Transverse colon (tissue), 4 donors: ENCODE results near the gene MLANA. TPM values are rescaled to one million over a fixed set of nuclear protein-coding genes. Genes with fewer than 3 reads are reported as not detected.

Experiments
- DNase-seq: peaks from one replicate; pipeline ENCODE4 v3.0.0-alpha.2; 2019
- H3K27ac ChIP-seq, 4 donors: fragments of 200-600 bp; sonication (generic); 2 replicates each; pipeline ENCODE4 v1.5.1; 2016 to 2018; ENCODE audit warnings: inconsistent platforms in 4 of 4
- H3K27me3 ChIP-seq: fragments of 200-600 bp; sonication (generic); 2 replicates; pipeline ENCODE4 v1.5.1; 2017; ENCODE audit warnings: inconsistent platforms
- H3K36me3 ChIP-seq, 4 donors: fragments of 200-600 bp; sonication (generic); 2 replicates each; pipeline ENCODE4 v1.5.1; 2017 to 2019; ENCODE audit warnings: inconsistent platforms in 4 of 4
- H3K4me1 ChIP-seq, 4 donors: fragments of 200-600 bp; sonication (generic); 2 replicates each; pipeline ENCODE4 v1.5.1; 2017 to 2020; ENCODE audit warnings: inconsistent platforms in 4 of 4
- H3K4me3 ChIP-seq, 4 donors: fragments of 200-600 bp; sonication (generic); 1 replicate in 1 of 4; 2 replicates in 3 of 4; pipeline versions ENCODE4 v1.5.1 to v1.6.1; 2017 to 2019; ENCODE audit warnings: inconsistent platforms in 4 of 4
- H3K9me3 ChIP-seq, 2 donors: fragments of 200-600 bp; sonication (generic); 2 replicates each; pipeline ENCODE4 v1.5.1; 2017 to 2019; ENCODE audit warnings: inconsistent platforms in 2 of 2
- EP300 ChIP-seq: sonication (generic); formaldehyde crosslinking; IDR thresholded peaks from one replicate; pipeline ENCODE4 v1.6.1; 2017; ENCODE audit warnings: antibody characterized with exemption, low read depth
- POLR2A ChIP-seq: fragments of 450-650 bp; IDR thresholded peaks from one replicate; pipeline ENCODE4 v1.6.1; 2016; ENCODE audit warnings: antibody characterized with exemption, mild to moderate bottlenecking, moderate library complexity
- POLR2AphosphoS5 ChIP-seq, 3 donors: sonication (generic); formaldehyde crosslinking; IDR thresholded peaks; one replicate each; pipeline ENCODE4 v1.6.1; 2016; ENCODE audit warnings: antibody characterized with exemption in 3 of 3
- WGBS, 2 donors: methylation state at CpG; one replicate each; pipeline ENCODE4 v1.1.5; 2018; ENCODE audit warnings: low coverage in 1 of 2; 5-methylcytosine and 5-hydroxymethylcytosine counted together
- in situ Hi-C, 4 donors: fragments of 200-750 bp; cut with MboI; loops; one replicate each; pipeline versions ENCODE4 v1.15.0 to v1.15.1; 2017; ENCODE audit warnings: low sequenced_read_pairs in 3 of 4, low pct_ligation_motif_present in 1 of 4, low pct_unique_long_range_greater_than_20kb in 1 of 4
- intact Hi-C: fragments of 100-400 bp; cut with DNase I; formaldehyde crosslinking; loops from one replicate; pipeline ENCODE4 v1.15.1; 2023; ENCODE audit warnings: low total_unique reads
- total RNA-seq, 4 donors: library from RNA; depleted of rRNA; stranded (reverse); fragments of >200 nt; gene quantifications; one replicate each; pipeline ENCODE4 v1.1.0, GENCODE V29; 2016
- TF ChIP-seq, protein P1 (sequence below), 5 experiments: fragments of 200-600 bp in 3 of 5; fragments of 450-650 bp in 2 of 5; sonication (generic) in 3 of 5; IDR thresholded peaks; 1 replicate in 2 of 5; 2 replicates in 3 of 5; pipeline ENCODE4 v1.5.1; 2016 to 2017; ENCODE audit warnings: antibody characterized with exemption in 5 of 5, inconsistent platforms in 3 of 5, mild to moderate bottlenecking in 2 of 5, moderate library complexity in 1 of 5

Gene MLANA
- total RNA-seq, 4 donors from 2014 or later: not detected

DNA sequence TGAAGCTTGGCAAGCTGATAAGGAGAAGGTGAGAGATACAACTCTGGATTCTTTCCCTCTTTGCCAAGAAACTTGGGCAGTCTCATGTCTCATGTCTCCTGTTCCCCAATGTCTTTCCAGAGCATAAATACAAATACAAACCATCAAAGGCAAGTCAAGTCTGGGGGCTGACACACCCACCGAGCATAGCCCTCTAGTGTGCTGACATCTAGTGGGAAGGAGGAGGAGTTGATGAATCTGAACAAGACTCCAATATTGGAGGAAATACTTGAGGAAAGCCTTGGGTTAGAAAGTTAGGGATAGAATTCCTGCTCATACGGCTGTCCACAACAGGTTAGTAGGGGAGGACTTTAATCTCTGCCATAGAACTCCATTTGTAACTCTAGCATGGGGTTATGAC, 8.6 kb downstream of the MLANA start:
- in situ Hi-C loops: loop anchor here (10.0 to 25.0 kb wide), 3 partner anchors 138 to 413 kb away; no protein-coding TSS in a partner anchor
- DNase-seq: no peak

DNA sequence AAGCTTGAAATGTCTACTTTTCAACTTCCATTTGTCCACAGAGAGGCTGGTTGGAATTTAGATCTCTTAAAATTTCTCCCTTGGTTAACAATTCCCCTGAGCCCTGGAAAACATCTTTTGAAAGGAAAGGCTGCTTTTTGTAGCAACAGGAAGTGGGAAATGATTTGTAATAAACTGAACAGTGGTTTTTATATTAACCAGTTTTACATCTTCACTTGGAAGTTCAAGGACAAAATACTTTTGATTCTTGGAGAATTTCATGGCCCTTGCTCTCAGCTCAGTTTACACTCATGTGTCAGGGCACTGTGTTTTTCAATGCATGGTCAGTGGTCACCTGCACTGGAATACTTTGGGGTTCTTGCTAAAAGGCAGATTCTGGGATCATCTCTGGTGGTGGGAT, 9.9 kb downstream of the MLANA start:
- TF ChIP-seq POLR2A (no peak), POLR2AphosphoS5 (IDR thresholded peaks at IDR 0.05) (no peak), EP300 (no peak)
- TF ChIP-seq, protein P1, sequence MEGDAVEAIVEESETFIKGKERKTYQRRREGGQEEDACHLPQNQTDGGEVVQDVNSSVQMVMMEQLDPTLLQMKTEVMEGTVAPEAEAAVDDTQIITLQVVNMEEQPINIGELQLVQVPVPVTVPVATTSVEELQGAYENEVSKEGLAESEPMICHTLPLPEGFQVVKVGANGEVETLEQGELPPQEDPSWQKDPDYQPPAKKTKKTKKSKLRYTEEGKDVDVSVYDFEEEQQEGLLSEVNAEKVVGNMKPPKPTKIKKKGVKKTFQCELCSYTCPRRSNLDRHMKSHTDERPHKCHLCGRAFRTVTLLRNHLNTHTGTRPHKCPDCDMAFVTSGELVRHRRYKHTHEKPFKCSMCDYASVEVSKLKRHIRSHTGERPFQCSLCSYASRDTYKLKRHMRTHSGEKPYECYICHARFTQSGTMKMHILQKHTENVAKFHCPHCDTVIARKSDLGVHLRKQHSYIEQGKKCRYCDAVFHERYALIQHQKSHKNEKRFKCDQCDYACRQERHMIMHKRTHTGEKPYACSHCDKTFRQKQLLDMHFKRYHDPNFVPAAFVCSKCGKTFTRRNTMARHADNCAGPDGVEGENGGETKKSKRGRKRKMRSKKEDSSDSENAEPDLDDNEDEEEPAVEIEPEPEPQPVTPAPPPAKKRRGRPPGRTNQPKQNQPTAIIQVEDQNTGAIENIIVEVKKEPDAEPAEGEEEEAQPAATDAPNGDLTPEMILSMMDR (IDR thresholded peaks at IDR 0.05): no peak
- no peaks in the 10 kb centered on the region for H3K9me3 ChIP-seq
- H3K4me1 ChIP-seq: peaks cover 0 to 8% (median 0%) of the 10 kb centered on the region in 4 donors
- H3K27ac ChIP-seq: no peak overlapping the region
- intact Hi-C loops: no loop called here
- in situ Hi-C loops: no loop called here
- H3K36me3 ChIP-seq: peaks cover 0 to 9% (median 0%) of the 10 kb centered on the region in 4 donors
- no peaks in the 10 kb centered on the region for H3K27me3 ChIP-seq
- no peak for DNase-seq
- no peak overlapping the region for H3K4me3 ChIP-seq

More for the DNA sequence above, 8.6 kb downstream of the MLANA start:
- H3K27ac ChIP-seq: no peak overlapping the region
- peaks cover 0 to 8% (median 0%) of the 10 kb centered on the region in 4 donors for H3K4me1 ChIP-seq
- H3K4me3 ChIP-seq: no peak overlapping the region
- intact Hi-C loops: no loop called here
- TF ChIP-seq POLR2A: no peak
- TF ChIP-seq EP300: no peak
- TF ChIP-seq POLR2AphosphoS5 (IDR thresholded peaks at IDR 0.05): no peak
- TF ChIP-seq, protein P1 (IDR thresholded peaks at IDR 0.05): no peak
- WGBS, 2 donors: 20 to 76% methylated on average over 1 to 2 of the region's 2 CpGs
- H3K9me3 ChIP-seq: no peaks in the 10 kb centered on the region
- H3K27me3 ChIP-seq: no peaks in the 10 kb centered on the region
- H3K36me3 ChIP-seq: peaks cover 0 to 5% (median 0%) of the 10 kb centered on the region in 4 donors

DNA sequence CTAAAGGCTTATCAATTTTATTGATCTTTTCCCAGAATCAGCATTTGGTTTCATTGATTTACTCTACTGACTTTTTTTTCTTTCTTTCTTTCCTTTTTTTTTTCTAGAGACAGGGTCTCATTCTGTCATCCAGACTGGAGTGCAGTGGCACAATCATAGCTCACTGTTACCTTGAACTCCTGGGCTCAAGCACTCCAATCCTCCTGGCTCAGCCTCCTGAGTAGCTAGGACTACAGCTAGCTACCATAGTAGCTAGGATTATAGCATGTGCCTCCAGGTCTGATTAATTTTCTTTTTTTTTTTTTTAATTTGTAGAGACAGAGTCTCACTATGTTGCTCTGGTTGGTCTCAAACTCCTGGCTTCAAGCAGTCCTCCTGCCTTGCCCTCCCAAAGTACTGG, 11.7 kb downstream of the MLANA start:
- H3K4me1 ChIP-seq: peaks cover 0 to 8% (median 0%) of the 10 kb centered on the region in 4 donors
- intact Hi-C loops (no loop called here), in situ Hi-C loops (no loop called here)
- no peak overlapping the region for H3K4me3 ChIP-seq
- H3K9me3 ChIP-seq: no peaks in the 10 kb centered on the region
- DNase-seq: no peak
- no peaks in the 10 kb centered on the region for H3K27me3 ChIP-seq
- TF ChIP-seq POLR2AphosphoS5 (IDR thresholded peaks at IDR 0.05) (no peak), EP300 (no peak), POLR2A (no peak)
- TF ChIP-seq, protein P1 (IDR thresholded peaks at IDR 0.05): no peak
- peaks cover 0 to 13% (median 3%) of the 10 kb centered on the region in 4 donors for H3K36me3 ChIP-seq
- H3K27ac ChIP-seq: no peak overlapping the region

DNA sequence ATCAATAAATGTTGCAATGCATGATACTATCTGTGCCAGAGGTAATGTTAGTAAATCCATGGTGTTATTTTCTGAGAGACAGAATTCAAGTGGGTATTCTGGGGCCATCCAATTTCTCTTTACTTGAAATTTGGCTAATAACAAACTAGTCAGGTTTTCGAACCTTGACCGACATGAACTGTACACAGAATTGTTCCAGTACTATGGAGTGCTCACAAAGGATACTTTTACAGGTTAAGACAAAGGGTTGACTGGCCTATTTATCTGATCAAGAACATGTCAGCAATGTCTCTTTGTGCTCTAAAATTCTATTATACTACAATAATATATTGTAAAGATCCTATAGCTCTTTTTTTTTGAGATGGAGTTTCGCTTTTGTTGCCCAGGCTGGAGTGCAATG, 18.2 kb downstream of the MLANA start:
- in situ Hi-C loops: no loop called here
- intact Hi-C loops: no loop called here
- H3K4me1 ChIP-seq: no peaks in the 10 kb centered on the region
- H3K4me3 ChIP-seq: no peak overlapping the region
- no peaks in the 10 kb centered on the region for H3K27me3 ChIP-seq
- H3K27ac ChIP-seq: no peak overlapping the region
- no peaks in the 10 kb centered on the region for H3K9me3 ChIP-seq
- TF ChIP-seq, protein P1 (IDR thresholded peaks at IDR 0.05): no peak
- TF ChIP-seq POLR2A (no peak), EP300 (no peak), POLR2AphosphoS5 (IDR thresholded peaks at IDR 0.05) (no peak)
- peaks cover 0 to 10% (median 3%) of the 10 kb centered on the region in 4 donors for H3K36me3 ChIP-seq
- DNase-seq: no peak
- 94 to 100% methylated on average over 3 of the region's 3 CpGs for WGBS, 2 donors
